ENCODE data around the gene ADCY2.
A peak's percentile ranks its signal among the peaks of the same experiment; 100 is the strongest.

Gene ADCY2

DNA sequence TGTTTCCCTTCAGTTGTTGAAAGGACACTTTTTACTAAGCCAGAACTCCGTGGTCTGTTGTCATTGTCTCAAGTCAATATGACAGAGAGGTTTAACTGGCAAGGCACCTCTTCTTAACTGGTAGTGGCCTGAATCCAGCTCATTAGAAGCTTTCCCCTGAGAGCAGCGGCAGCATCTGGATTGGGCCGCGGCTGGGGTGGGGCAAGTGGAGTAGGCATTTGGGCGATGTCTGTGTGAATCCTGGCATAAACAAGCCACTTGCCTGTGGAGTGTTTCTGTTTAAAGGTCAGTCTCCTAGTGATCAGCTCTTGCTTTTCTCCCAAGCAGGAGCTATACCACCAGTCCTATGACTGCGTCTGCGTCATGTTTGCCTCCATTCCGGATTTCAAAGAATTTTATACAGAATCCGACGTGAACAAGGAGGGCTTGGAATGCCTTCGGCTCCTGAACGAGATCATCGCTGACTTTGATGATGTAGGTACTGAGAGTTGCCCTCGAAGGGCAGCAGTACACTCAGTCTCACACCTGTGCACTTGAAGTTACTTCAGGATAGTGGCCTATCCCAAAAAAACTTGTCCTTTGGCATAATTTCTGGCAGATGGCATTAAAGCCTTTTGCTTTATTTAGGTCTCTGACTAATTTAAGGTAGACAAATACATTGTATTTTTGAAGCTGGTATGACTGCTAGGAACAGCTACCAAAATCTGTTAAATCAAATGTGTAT lies 406.1 kb downstream of the ADCY2 start:
- DNase-seq: no peak

DNA sequence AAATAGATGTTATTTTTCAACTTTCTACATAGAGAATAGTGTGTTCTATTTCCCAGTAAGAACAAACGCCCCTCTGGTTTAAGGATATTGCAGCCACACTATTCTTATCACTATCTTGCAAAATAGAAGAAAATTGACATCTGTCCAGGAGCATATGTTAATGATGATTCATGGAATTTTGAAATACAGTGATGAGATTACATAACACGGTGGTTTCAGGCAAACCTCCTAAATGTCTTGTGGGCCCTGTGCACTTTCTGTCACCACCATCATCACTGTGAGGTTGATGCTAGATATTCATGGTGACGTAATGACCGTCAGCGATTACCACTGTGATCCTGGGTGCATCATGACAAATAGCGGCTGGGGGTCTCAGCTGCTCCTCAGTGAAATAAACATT lies 406.9 kb downstream of the ADCY2 start:
- peak; percentile 2 for DNase-seq

DNA sequence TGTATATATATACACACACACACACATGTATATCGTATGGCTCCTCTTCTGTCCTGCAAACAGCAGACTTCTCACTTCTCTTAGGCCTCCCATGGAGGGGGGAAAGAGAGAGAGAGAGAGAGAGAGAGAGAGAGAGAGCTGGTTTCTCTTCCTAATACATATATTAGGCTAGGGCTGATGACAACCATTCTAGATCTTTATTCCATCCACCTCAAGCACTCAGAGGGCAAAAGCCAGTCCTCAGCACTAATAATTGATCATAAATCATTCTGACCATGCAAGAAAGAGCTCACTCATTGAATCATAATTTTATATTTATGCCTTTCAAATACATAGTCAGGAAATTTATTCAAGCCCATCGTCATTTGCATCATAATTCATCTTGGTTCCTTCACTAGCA lies 408.0 kb downstream of the ADCY2 start:
- no peak for DNase-seq

DNA sequence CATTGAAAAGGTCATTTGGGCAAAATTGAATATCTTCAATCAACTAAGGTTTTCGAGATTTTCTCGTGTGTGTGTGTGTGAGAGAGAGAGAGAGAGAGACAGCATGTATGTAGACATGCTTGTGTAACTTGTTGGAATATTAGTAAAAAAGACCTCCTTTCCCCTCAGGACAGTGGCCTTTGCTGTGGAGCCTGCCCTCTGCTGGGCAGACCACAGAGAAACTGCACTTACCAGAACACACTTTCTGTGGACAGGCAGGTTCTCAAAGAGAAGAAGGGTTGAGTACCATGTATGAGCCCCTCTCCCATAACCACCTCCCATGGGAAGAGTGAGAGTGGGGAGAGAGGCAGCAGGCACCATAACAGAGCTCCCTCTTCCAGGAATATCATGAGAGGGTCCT lies 409.4 kb downstream of the ADCY2 start:
- no peak for DNase-seq

DNA sequence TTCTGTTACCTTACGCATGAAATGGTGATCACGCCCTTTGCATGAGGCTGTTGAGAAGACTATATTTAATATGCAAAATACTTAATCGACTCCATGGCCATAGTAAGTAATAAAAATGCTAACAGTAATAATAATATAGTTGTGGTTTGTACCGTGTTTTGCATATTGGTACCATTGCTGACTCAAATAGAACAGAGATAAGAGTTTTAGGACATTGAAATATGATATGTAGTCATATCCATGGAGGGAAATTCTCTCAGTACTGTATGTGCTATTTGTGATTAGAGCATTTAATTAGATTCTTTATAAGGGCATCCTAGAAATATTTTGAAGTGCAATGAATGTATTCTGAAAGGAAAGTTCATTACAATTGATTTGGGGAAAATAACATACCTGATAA lies 413.1 kb downstream of the ADCY2 start:
- DNase-seq: no peak

DNA sequence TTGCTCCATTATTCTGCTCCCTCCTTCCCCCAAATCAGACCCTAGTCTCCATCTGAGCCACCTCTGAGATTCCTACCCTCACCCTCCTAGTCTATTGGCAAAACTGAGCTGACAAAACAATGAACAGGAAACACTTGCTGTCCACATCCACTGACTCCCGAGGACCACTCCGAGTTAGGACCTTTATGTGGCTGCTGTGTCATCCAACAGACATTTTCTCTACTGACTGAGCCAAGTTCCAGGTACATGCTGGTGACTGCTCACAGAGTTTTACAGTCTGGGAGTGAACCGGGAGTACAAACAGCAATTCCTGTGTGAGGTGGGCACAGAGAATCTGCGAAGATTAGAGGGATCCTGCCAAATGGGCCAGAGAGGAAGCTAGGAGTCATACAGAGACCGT lies 415.8 kb downstream of the ADCY2 start:
- DNase-seq: no peak

DNA sequence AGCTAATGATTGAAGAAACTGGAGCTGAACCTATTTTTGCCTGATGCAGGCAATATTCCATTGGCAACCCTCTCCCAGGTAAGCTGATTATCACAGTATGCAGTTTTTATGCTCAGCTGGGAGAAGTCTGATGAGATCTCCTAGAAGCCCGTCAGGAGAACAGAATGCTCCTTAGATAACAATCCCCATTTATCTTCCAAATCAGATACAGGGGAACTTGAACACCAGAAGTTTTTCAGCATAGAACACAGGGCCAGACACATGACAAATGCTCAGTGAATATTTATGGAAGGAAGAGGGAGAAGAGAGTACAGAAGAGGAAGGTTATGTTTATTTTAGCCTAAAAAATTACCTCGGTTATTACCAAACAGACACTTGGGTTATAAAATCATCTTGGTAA lies 417.1 kb downstream of the ADCY2 start:
- DNase-seq: no peak

DNA sequence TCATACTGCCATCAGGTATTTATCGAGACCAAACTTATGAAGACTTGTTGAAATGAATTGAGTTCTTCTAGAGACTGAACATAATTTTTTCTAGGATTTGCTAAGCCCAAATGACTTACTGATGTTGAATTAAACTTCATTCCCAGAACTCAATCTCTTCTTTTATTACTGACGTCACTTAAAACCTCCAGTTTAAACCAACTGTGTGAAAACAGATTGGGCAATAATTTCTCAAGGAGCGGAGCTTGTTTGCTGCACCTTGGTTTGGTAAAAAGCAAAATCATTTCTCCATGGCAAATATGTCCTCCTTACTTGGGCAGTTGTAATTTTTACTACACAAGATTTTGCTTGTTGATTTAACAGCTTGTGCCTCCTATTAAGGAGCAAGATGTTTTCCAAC lies 417.6 kb downstream of the ADCY2 start:
- DNase-seq: no peak

DNA sequence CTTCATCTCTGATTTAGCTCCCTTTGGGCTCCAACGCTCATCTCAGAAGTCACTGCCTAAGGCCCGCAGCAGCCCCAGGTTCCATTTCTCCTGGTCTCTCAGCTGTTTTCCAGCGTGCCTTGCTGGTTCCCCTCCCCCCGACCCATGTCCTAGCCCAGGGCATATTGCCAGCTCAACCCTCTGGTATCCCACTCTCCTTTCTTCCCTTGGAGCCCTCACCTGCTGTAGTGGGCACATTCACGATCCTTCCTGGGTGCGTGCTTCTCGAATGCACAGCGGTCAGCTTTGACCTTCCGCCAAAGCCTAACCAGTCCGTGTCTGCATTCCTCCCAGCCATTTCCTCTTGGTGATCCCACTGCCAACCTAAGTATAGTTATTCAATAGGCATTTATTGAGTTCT lies 418.9 kb downstream of the ADCY2 start:
- DNase-seq: no peak

DNA sequence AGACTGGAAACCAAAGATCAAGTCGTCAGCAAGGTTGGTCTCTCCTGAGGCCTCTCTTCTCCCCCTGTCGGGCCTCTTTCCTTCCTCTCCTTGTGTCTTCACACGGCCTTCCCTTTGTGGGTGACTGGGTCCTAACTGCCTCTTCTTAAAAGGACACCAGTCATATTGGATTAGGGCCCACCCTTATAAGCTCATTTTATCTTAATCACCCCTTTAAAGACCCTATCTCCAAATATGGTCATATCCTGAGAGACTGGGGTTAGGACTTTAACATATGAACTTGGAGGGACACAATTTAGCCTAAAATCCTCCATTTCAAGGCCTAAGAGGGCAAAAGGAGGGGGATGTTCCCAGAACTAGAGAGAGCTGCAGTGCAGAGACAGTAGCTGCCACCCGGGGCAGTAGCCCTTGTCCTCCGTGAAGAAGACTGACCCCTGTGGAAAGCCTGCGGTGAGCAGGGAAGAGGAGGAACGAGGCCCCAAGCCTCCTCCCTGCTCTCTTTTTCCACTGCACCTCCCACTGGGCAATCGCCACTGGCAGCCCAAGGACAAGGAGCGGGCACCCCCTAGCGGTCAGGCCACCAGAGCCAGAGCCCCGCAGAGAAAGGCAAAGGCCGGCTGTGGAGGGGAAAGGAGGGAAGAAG lies 420.1 kb downstream of the ADCY2 start:
- peak; percentile 53 for DNase-seq

DNA sequence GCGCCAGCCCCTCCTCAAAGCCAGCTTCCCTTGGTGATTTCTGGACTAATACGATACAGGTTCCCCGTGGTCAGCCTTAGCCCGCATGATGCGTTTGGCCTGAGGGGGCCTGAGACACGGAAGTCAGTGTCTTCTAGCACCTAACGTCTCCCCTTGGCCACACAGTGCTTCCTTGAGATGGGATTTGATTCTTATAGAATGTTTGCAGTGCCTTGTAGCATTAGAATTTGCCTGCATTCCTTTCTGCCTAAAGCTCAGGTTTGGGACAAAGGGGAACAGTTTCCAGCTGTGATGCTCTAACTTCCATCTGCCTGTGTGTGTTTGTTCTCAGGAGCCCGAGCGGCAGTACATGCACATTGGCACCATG lies 420.6 kb downstream of the ADCY2 start:
- DNase-seq: no peak

DNA sequence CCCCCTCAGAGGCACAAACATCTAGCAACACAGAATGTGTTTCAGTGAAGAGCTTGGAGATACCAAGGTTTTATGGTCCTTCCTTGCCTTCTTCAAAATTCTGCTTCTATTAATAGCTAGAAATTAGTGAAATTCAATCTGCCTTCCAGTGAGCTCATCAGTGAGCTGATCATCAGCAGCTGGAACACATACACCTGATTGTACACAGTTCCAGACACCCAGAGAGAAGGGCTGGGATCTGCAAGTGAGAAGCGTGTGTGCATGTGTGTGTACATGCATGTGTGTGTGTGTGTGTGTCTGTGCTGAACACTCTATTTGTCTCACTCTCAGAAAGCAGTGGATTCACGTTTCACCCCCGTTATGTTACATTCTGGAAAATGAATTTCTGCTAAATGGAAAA lies 426.5 kb downstream of the ADCY2 start:
- DNase-seq: no peak

DNA sequence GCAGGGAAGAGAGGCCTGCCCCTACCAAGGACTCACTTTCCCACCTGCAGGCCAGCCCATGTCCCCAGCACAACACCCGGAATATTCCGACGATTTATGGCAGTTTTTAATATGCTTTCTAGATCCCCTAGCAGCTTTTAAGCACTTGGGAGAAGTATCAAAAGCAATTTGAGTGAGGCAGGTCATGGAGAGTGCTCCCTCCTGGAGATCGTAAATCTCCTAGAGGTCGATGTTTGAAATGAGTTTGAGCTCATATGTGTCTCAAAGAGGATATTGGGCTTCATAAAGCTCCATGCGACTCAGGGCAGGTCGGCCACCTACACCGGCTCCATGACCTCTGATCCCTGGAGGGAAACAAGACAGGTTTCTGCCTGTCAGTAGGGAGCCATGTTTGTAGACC lies 427.7 kb downstream of the ADCY2 start:
- DNase-seq: no peak

DNA sequence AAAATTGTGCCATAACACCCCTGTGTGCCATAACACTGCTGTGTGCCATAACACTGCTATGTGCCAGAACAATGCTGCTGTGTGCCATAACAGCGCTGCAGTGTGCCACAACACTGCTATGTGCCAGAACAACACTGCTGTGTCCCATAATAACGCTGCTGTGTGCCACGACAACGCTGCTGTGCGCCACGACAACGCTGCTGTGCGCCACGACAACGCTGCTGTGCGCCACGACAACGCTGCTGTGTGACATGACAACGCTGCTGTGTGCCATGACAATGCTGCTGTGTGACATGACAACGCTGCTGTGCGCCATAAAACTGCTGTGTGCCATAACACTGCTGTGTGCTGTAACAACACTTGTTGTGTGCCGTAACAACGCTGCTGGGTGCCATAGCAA lies 429.1 kb downstream of the ADCY2 start:
- DNase-seq: no peak

DNA sequence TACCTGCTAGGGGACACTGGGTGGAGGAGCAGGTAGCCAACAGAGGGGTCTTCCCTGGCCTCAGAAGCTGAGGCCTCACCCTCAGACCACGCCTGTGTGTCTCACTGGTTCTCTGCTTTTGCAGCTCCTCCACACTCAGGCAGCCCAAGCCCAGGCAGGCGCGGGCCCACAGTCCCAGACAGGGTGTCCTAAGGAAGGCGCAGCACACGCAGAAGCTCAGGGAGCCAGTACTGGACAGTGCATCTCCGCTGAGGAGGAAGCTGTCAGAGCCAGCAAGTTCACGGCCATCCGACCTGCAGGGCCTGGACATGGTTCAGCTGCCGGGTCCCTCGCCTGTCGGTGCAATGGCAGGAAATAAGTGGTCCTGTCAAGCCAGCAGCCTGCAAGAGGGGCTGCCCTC lies 429.7 kb downstream of the ADCY2 start:
- DNase-seq: no peak

DNA sequence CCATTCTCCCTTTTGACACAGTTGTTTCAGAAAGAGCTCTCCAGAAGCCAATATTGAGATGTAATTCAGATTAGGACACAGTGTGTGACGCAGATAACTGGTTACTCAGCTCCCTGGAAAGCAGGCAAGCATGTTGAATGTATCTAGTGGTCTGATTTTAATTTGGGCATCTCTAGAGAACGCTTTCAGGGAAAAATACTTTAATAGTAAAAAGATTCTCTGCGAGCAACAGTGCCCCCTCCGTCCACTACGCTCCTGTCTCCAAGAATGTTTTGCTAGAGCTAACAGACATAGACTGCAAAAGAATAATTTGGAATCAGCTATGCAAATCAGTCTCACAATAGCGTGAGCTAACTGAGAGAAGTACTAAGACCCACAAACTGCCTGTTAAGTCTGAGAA lies 431.7 kb downstream of the ADCY2 start:
- DNase-seq: no peak

DNA sequence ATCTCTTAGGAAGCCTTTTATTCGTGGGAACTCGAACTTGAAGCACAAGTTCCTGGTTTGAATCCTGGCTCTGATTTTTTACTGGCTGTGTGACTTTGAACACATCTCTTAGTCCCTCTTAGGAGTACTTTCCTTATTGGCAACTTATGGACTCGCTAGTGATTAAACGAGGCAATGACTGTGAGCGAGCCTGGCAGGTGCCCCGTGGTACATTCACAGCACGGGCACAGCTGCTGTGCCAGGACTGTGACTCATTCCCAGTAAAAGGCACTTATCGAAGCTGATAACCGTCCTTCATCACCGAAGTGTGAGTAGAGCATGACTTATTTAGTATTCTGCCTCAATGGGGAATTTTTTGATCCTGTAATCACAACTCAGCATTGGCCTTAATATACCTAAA lies 432.3 kb downstream of the ADCY2 start:
- no peak for DNase-seq

DNA sequence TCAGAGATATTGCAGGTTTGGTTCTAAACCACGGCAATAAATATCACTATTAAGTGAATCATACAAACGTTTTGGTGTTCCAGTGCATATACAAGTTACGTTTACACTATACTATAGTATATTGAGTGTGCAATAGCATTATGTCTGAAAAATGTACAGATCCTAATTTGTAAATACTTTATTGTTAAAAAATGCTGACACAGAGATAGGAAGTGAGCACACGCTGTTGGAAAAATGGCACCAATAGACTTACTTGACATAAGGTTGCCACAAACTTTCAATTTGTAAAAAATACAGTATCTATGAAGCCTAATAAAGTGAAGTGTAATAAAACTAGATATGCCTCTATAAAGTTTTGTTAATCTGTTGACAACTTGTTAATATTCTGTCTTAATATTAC lies 439.0 kb downstream of the ADCY2 start:
- DNase-seq: no peak

DNA sequence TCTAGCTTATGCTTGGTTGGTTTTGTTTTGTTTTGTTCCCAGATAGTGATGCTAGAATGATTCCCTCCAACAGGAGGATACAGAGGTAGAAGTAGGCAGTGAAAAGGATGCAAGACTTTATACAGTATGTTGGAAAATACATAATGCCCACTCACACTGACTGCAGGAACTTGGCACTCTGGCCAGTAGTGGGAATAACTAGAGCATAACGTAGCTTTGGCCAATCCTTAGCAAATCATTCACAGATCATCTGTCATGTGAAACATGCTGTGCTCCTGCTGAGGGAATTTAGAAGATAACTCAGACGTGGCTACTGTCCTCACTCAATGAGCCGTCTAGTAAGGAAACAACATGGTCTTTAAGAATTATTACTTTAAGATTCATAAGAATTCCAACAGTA lies 441.5 kb downstream of the ADCY2 start:
- DNase-seq: no peak

DNA sequence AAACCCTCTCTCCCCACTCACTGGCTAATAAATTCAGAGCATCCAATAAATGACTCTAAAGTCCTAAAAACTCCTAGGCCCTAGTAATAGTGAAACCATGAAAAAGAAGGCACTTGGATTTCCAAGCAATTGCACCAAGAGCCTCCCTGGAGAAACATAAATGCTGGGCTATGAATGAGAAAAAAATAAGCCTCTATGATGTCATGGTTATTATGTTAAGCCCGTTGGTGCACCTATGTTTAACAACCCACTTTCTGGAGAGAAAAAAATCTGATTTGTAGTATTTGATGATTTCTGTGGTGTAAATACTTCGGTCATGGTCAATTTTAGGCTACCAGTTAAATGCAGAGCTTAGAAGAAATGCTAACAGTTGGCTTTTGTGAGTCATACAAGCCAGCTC lies 446.6 kb downstream of the ADCY2 start:
- DNase-seq: no peak

DNA sequence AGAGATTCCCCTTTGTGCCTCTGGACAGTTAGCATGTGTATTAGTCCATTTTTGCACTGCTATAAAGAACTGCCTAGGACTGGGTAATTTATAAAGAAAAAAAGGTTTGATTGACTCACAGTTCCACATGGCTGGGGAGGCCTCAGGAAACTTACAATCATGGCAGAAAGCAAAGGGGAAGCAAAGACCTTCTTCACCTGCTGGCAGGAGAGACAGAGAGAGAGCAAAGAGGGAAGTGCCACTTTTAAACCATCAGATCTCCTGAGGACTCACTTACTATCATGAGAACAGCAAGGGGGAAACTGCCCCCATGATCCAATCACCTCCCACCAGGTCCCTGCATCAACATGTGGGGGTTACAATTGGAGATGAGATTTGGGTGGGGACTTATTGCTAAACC lies 449.0 kb downstream of the ADCY2 start:
- DNase-seq: no peak

DNA sequence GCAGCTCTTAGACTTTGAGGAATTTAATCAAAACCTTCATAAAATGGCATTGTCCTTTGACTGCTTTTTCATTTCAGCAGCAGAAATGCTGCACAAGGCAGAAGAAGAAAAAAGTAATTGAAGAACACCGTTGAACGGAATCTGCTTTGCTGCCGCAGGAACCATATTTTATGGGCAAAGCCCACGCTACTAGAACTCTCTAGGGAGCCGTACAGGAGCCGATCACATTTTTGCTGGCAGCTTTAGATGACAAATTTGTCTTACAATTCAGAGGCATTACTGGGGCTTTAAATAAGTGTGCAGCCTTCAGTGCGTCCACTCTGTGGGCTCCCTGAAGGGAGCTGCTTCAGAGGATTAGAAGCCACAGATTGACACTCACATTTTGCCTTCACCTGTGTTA lies 449.6 kb downstream of the ADCY2 start:
- no peak for DNase-seq

DNA sequence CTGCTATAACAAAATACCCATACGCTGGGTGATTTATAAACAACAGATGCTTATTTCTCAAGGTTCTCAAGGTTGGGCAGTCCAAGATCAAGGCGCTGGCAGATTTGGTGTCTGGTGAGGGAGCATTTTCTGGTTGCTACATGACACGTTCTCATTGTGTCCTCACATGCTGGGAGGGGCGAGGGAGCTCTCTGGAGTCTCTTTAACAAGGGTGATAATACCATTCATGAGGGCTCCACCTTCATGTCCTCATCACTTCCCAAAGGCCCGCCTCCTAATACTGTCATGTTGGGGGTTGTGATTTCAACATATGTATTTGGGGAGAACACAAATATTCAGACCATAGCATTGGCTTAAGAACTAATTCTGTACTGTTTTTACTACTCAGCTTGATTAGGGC lies 450.4 kb downstream of the ADCY2 start:
- no peak for DNase-seq

DNA sequence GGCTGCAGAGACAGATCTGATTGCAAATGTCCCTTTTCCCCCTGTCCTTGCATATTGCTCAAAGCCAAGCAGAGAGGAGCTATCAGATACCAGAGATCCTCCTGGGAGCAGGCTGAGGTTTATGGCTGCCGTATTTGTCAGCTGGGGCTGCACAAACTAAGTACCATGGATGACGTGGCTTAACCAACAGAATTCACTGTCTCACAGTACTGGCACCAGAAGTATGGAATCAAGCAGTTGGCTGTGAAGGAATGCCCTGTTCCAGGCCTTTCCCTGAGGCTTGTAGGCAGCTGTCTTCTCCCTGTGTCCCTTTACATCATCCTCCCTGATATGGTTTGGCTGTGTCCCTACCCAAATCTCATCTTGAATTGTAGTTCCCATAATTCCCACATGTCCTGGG lies 452.4 kb downstream of the ADCY2 start:
- DNase-seq: peak; percentile 14

DNA sequence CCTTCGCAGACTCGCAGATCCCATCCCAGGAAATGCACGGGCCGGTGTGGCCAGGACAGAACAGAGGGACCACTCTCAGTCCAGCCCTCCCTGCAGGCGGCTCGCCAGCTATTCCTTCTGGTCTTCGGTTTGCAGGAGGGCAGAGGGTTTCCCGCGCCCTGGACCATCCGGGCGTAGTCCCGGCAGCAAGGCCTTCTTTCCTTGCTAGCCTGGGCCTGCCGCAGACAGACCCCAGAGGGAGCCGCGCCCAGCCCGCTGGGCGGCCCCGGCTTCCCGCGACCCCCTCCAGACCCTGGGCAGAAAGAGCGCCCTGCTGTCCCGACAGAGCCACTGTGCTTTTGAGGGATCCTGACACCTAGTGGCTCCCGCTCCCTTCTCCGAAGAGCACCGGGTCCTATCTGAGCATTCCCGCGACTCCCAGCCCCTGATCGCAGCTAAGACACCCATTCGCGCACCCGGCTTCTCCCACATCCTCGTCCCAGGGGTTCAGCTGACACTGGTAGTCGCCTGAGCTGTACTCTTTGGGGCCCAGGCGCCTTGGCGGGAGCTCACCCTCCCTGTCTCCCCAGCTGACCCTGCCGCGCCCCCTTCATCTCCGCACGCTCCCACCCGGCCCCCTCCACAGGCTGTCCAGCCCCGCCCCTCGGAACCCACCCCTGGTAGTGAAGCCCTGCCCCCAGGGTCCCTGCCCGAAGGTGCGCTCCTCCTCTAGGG lies 453.9 kb downstream of the ADCY2 start:
- DNase-seq: peak; percentile 11
